OCI-LY3 (cell line): ENCODE results near the gene ITLN1.
"Not testable (repeated sequence)": the region's sequence is repeated elsewhere in the genome, so short reads cannot be mapped to it uniquely, and the experiment has no call there.

Source experiments
- H2AFZ ChIP-seq: fragments of 200-600, 300-600 bp; shearing (Covaris generic); 2 replicates; pipeline ENCODE4 v1.6.0; 2014; ENCODE audit warnings: antibody characterized with exemption, low read depth, low read length
- H3K27ac ChIP-seq: fragments of 200-600, 300-600 bp; sonication (generic); 2 replicates; pipeline ENCODE4 v1.5.1; 2014; ENCODE audit warnings: mild to moderate bottlenecking, low read length, moderate library complexity, mixed read lengths
- H3K27me3 ChIP-seq: fragments of 200-600, 300-600 bp; sonication (generic); 2 replicates; pipeline ENCODE4 v1.6.1; 2014; ENCODE audit warnings: low read depth, low read length, mixed read lengths
- H3K36me3 ChIP-seq: fragments of 200-600, 300-600 bp; sonication (generic); replicated peaks from 2 replicates; pipeline ENCODE3; 2014; ENCODE audit warnings: low read depth, low read length, mixed read lengths
- H3K4me1 ChIP-seq: fragments of 300-600, 200-600 bp; sonication (generic); 2 replicates; pipeline ENCODE4 v1.6.1; 2014; ENCODE audit warnings: low read length, mixed read lengths
- H3K4me2 ChIP-seq: fragments of 200-600, 300-600 bp; sonication (generic); 2 replicates; pipeline ENCODE4 v1.6.1; 2014; ENCODE audit warnings: low read length, mixed read lengths
- H3K4me3 ChIP-seq: fragments of 300-600, 200-600 bp; sonication (generic); 2 replicates; pipeline ENCODE4 v1.5.1; 2014; ENCODE audit warnings: antibody characterized with exemption, mild to moderate bottlenecking, low read length, moderate library complexity
- H3K79me2 ChIP-seq: fragments of 300-600, 200-600 bp; shearing (Covaris generic); 2 replicates; pipeline ENCODE4 v1.6.1; 2014; ENCODE audit warnings: mild to moderate bottlenecking, low read length, mixed read lengths
- H3K9ac ChIP-seq: fragments of 300-600, 200-600 bp; shearing (Covaris generic); 2 replicates; pipeline ENCODE4 v1.6.0; 2014; ENCODE audit warnings: mild to moderate bottlenecking, low read length, moderate library complexity
- H3K9me3 ChIP-seq: fragments of 200-600, 300-600 bp; shearing (Covaris generic); 2 replicates; pipeline ENCODE4 v1.6.1; 2014; ENCODE audit warnings: low read length, mixed read lengths; ENCODE audit not compliant: insufficient read depth
- H4K20me1 ChIP-seq: fragments of 200-600, 300-600 bp; sonication (generic); 2 replicates; pipeline ENCODE4 v1.6.1; 2016; ENCODE audit warnings: low read length, mixed read lengths; ENCODE audit not compliant: insufficient read depth
- EZH2phosphoT487 ChIP-seq: fragments of 200-600 bp; shearing (Covaris generic); IDR thresholded peaks from 2 replicates; pipeline ENCODE4 v1.6.1; 2018; ENCODE audit warnings: antibody characterized with exemption, mixed run types, low read depth
- TF ChIP-seq, protein P1 (sequence below): fragments of 200-600, 300-600 bp; sonication (generic); IDR thresholded peaks from 2 replicates; pipeline ENCODE4 v1.5.1; 2014; ENCODE audit warnings: antibody characterized with exemption, low read length, low read depth

Gene ITLN1

DNA sequence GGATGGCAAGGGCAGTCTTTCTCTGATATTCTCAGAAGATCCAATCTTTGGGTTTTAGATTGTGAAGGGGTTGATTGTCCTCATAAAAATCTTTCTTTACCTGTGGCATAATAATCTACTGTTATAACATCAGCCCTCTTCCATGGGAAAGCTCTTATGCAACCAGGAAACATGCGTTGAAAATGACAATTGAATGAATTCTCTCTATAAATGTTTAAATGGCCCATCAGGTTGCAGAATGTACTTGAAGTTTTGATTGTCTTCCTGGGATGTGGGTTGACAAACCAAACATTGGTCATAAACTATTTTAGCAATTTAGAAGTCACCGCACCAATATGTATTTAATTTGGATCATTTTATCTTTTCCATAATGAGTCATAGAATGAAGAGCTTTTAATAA is 31.7 kb upstream of the ITLN1 start:
- Histone ChIP-seq H3K4me1 (peaks cover 18% of the 10 kb centered on the region), H3K9ac (no peak overlapping the region), H3K36me3 (no peaks in the 10 kb centered on the region), H3K27ac (no peak overlapping the region), H3K4me3 (no peak overlapping the region), H3K4me2 (no peak overlapping the region), H3K9me3 (no peaks in the 10 kb centered on the region), H2AFZ (no peak overlapping the region), H3K27me3 (no peaks in the 10 kb centered on the region), H3K79me2 (no peaks in the 10 kb centered on the region), H4K20me1 (no peaks in the 10 kb centered on the region)
- TF ChIP-seq, protein P1, sequence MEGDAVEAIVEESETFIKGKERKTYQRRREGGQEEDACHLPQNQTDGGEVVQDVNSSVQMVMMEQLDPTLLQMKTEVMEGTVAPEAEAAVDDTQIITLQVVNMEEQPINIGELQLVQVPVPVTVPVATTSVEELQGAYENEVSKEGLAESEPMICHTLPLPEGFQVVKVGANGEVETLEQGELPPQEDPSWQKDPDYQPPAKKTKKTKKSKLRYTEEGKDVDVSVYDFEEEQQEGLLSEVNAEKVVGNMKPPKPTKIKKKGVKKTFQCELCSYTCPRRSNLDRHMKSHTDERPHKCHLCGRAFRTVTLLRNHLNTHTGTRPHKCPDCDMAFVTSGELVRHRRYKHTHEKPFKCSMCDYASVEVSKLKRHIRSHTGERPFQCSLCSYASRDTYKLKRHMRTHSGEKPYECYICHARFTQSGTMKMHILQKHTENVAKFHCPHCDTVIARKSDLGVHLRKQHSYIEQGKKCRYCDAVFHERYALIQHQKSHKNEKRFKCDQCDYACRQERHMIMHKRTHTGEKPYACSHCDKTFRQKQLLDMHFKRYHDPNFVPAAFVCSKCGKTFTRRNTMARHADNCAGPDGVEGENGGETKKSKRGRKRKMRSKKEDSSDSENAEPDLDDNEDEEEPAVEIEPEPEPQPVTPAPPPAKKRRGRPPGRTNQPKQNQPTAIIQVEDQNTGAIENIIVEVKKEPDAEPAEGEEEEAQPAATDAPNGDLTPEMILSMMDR, result no peak
- no peak for TF ChIP-seq EZH2phosphoT487

DNA sequence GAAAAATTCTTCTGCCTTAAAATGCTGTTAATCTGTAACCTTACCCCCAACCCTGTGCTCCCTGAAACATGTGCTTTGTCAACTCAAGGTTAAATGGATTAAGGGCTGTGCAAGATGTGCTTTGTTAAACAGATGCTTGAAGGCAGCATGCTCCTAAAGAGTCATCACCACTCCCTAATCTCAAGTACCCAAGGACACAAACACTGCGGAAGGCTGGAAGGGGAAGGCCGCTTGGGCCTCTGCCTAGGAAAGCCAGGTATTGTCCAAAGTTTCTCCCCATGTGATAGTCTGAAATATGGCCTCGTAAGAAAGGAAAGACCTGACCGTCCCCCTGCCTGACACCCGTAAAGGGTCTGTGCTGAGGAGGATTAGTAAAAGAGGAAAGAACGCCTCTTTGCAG is 28.2 kb upstream of the ITLN1 start:
- peaks cover 18% of the 10 kb centered on the region for H3K4me1 ChIP-seq
- H3K36me3 ChIP-seq, H4K20me1 ChIP-seq, H3K79me2 ChIP-seq, H3K27me3 ChIP-seq, H2AFZ ChIP-seq, H3K9me3 ChIP-seq, H3K9ac ChIP-seq, H3K4me3 ChIP-seq, H3K4me2 ChIP-seq: not testable (repeated sequence)
- peak overlapping the region; percentile 77 for H3K27ac ChIP-seq

DNA sequence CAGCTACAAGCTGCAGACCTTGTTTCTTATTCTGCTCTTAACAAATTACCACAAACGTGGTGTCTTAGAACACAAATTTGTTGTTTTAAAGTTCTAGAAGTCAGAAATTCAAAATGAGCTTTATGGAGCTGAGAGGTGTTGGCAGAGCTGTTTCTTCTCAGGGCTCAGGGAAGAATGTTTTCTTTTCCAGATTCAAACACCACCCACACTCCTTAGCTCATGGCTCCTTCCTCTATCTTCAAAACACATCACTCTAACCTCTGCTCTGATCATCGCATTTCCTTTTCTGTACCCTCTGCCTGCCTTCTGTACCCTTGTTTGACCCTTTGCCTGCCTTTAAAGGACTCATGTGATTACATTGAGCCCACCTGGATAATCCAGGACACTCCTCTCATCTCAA is 26.9 kb upstream of the ITLN1 start:
- Histone ChIP-seq H3K27ac (no peak overlapping the region), H2AFZ (no peak overlapping the region), H4K20me1 (no peaks in the 10 kb centered on the region), H3K9ac (no peak overlapping the region), H3K79me2 (no peaks in the 10 kb centered on the region), H3K27me3 (no peaks in the 10 kb centered on the region), H3K36me3 (no peaks in the 10 kb centered on the region), H3K4me2 (no peak overlapping the region), H3K9me3 (no peaks in the 10 kb centered on the region), H3K4me1 (peaks cover 18% of the 10 kb centered on the region), H3K4me3 (no peak overlapping the region)
- TF ChIP-seq, protein P1, result no peak
- TF ChIP-seq EZH2phosphoT487, result no peak

DNA sequence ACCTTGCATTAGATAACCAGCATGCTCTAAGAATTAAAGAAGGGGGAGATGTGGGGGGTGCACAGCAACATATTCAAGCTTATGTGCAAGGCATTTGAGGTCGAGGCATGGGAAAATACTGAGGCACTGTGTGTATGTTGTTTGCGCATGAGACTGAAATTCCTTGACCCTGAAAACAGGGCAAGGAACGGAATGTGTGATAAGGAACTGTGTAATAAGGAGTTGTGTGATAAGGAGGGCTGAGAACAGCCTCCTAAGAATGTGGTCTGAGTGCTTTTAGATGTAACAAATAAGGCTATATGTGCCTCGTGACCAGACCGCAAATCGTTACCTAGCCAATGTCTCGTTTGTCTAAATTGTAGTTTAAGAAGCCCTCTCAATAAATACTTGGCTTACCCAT is 26.5 kb upstream of the ITLN1 start:
- Histone ChIP-seq H3K9ac (no peak overlapping the region), H3K4me1 (peaks cover 18% of the 10 kb centered on the region), H3K4me3 (no peak overlapping the region), H2AFZ (no peak overlapping the region), H3K27me3 (no peaks in the 10 kb centered on the region), H3K79me2 (no peaks in the 10 kb centered on the region), H4K20me1 (no peaks in the 10 kb centered on the region), H3K9me3 (no peaks in the 10 kb centered on the region), H3K4me2 (no peak overlapping the region), H3K27ac (no peak overlapping the region), H3K36me3 (no peaks in the 10 kb centered on the region)
- TF ChIP-seq, protein P1, result no peak
- TF ChIP-seq EZH2phosphoT487, result no peak

DNA sequence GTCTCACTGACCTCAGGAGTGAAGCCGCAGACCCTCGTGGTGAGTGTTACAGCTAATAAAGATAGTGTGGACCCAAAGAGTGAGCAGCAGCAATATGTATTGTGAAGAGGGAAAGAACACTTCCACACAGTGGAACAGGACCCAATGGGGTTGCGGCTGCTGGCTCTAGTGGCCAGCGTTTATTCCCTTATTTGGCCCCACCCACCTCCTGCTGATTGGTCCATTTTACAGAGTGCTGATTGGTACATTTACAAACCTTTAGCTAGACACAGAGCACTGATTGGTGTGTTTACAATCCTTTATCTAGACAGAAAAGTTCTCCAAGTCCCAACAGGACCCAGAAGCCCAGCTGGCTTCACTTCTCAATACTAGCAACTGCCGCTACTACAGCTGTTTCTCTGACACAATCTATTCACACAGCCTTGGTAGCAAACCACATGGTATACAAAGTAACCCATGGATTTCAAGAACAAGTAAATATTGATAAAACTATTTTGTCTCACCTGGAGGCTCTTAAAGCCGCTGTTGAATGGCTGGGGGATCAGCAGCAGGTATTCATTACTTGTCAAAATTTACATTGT is 25.3 kb upstream of the ITLN1 start:
- H3K4me2 ChIP-seq, result no peak overlapping the region

More for the DNA sequence above, 25.3 kb upstream of the ITLN1 start:
- no peak for TF ChIP-seq EZH2phosphoT487
- TF ChIP-seq, protein P1, result no peak
- Histone ChIP-seq H3K27me3 (no peaks in the 10 kb centered on the region), H3K4me3 (no peak overlapping the region), H2AFZ (no peak overlapping the region), H4K20me1 (no peaks in the 10 kb centered on the region), H3K79me2 (no peaks in the 10 kb centered on the region), H3K27ac (no peak overlapping the region), H3K36me3 (no peaks in the 10 kb centered on the region), H3K4me1 (peaks cover 18% of the 10 kb centered on the region), H3K9ac (no peak overlapping the region), H3K9me3 (no peaks in the 10 kb centered on the region)
